Inflammatory macrophage (primary cell): ENCODE data around the gene MYO16.

Experiments used
- DNase-seq, 2 donors: peaks; one replicate each; pipeline ENCODE4 v3.0.0-alpha.2; 2020 to 2022

The MYO16 gene

DNA sequence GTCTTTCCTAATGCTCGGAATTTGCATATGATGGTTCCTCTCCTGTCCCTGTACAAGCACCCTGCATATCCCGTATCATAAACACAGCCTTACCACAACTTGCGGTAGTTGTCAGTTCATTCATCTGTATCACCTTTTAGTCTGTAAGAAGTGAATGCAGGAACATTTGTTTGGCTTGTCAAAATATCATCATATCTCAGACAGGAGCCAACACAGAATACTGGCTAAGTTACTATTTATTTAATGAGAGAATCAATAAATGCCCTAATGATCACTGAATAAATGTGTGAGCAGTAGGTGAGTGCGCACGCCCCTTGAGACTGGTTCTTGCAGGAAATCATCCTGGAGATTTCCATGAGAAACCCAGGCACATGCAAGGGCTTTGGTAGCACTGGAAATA, 182.8 kb downstream of the MYO16 start:
- no peak for DNase-seq

DNA sequence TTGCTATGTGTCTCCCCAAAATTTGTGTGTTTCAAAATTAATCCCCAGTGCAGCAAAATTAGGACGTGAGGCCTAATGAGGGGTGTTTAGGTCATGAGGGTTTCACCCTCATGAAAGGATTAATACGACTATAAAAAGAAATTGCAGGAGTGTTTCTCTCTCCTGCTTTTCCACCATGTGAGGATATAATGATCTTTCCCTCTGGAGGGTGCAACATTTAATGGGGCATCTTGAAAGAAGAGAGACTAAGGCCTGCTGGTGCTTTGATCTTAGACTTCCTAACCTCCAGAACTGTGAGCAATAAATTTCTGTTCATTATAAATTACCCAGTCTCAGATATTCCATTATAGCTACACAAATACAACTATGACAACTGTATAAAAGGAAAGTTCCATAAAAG, 183.2 kb downstream of the MYO16 start:
- no peak for DNase-seq

DNA sequence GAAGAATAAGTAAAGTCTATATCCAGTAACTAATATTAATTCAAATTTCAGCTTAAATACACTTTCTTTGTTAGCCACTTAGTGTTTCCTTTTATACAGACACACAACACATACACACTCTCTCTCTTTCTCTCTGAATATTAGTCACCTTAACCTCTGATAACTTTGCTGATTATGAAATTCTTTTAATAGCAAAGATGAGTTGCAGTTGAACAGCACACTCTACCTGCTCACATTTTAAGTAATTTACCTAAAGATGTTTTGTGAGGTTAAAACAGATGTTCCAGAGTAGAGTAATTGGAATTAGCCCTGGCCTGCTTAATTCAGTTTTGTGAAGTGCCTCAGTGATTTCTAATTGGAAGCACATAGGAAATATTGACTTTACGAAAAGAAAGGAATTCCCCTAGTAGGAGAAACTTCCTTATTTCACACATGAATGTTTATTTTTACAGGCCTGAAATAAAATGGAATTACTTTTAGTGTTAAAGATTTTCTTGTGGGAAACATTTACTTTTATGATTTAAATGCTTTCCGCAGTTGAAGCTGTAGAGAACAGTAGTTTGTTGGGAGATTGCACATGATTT, 184.3 kb downstream of the MYO16 start:
- no peak for DNase-seq

DNA sequence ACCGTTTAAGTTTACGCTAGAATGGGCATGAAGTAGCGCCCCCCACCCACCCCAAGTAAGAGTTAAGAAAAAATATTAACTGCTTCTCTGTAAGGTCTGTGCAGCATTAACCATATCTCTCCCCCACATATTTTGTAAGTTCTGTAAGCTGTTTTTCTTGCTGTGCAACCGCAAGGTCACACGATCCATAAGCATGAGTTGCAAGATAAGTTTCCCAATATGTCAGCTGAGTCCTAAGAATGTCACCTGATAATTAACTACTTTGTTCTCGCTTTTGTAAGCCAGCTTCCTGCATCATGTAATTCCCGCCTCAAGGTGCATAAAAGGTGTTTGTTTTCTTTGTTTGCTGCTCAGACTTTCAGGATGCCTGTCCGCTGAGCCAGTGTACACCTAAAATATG, 187.0 kb downstream of the MYO16 start:
- no peak for DNase-seq

DNA sequence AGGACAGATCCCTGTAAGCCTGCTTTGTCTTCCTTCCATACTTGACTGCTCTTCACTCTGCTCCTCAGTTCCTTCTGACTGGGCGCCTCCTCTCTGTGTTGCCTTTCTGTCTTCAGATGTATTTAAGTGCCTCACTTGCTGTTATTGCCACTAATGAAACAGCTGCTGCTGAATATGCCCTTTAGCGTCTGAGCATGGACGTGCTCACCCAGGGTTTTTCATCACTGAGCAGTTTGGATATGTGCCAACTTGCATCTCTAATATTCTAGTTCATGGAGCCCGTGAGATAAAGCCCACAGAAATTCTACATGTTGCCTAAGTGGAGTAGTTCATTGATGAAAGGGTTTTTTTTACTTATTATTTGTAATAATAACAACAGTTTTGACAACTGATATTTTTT, 198.2 kb downstream of the MYO16 start:
- no peak for DNase-seq

DNA sequence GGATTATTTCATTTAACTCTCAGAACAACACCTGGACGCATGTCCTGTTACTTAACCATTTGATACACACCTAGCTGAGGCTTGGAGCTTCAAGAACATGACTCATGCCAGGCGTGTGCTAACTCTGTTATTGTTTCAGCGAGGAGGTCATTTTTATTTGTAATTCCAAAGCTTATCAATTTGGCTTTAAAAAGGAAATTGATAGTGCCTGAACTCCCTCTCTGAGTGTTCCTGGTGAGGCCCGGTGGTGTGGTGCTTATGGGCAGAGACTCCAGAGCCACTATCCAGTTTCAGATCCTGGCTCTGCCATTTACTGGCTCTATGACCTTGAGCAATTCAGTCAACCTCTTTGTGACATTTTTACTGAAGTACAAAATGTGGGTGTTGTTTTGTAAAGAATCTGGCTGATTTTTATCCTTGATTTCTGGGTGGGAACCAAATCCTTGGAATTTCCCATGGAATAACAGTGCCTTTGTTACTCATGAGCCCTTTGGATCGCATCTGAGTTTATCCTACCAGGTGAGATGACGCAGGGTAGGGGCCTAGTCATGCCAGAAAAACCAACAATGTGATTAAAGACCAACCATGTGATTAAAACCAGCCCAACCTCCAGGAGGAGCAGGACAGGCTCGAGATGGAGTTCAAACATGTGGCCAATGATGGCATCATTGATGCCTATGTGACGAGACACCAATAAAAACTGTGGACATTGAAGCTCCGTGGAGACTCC, 198.8 kb downstream of the MYO16 start:
- DNase-seq: no peak

DNA sequence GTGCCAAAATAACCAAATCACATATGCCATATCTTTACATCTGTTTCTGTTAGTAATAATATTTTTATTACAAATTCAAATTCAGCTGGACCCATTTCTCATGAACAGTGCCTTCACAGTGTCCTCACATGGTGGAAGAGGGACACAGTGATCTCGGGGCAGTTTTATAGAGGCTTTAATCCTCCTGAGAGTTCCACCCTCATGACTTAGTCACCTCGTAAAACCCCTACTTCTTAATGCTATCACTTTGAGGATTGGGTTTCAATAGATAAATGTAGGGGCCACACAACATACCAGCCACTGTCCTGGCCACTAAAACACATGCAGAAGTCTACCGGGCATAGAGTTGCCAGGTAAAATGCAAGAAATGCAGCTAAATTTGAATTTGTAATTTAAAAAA, 201.5 kb downstream of the MYO16 start:
- no peak for DNase-seq

DNA sequence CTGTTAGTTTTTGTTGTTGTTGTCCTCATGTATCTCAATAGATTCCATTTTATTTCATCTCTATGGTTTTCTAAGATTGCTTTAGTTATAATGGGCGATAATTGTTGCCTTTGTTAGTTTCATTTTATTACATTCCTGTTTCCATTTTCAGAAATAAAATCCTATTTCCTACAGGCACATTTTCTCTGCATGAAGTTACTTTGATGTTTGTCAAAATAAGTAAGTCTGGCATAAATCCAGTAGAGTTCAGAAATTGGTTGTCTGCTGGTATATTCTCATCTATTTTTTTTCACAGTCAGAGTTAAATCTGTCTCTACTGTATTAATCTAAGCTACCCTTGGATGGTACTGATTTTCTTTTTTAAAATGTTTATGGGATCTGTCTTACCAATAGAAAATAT, 204.1 kb downstream of the MYO16 start:
- DNase-seq: no peak

DNA sequence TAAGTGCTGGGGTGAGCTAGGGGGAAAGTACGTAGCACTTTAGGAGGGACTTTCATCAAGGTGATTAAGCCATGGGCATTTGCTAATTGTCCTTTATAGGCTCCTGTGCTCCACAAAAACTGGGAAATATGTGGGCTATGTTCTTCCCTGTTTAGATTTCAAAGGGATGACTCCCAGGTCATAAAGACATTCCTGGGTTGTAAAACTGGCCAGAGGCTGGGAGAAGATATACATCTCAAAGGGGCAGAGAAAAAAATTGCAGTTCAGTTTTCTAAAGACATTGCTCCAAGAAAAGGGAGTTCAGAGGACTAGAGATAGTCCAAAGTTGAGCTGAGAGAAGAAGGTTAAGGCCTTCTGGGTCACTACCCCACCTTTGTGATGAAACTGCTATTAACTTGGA, 204.8 kb downstream of the MYO16 start:
- DNase-seq: no peak

DNA sequence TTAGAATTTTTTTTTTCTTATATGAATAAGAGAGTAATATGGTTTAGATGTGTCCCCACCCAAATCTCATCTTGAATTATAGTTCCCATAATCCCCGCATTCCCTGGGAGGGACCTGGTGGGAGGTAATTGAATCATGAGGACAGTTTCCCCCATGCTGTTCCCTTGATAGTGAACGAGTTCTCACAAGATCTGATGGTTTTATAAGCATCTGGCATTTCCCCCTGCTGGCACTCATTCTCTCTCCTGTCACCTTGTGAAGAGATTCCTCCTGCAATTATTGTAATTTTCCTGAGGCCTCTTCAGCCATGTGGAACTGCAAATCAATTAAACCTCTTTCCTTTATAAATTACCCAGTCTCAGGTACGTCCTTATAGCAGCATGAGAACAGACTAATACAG, 205.7 kb downstream of the MYO16 start:
- DNase-seq: no peak

DNA sequence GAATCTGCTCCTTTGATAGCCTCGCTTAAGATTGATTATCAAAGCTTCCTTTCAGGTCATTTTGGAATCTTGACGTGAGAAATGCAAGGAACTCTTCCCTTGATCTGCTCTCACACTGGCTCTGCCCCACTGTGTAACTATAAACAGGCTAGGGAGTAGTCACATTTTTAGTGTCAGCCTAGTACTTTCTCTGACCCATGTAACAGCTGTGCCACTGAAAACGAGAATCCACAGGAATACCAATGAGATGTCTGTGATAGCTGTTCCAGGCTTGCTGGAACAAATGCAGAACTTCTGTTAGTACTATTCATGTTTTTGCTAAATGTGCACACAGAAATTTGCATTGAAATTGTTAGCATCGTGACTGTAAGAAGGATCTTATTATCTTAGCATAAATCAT, 221.3 kb downstream of the MYO16 start:
- no peak for DNase-seq

DNA sequence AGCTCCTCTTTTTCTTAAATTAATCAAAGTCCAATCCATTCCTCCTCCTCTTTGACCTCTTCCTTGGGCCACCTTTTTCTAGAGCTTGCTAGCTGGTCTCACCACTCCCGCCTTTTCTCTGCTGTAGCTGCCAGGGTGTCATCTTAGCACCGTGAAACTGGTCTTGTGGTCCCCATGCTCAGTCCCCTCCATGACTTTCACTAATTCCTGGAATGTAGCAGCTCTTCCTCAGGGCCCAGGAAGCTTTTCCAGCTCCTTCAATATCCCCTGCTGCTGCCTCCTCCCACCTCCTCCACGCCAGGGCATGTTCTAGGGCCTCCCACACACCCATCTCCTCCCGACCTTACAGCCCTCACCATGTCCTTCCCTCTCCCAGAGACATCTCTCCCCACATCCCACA, 222.2 kb downstream of the MYO16 start:
- DNase-seq: no peak

DNA sequence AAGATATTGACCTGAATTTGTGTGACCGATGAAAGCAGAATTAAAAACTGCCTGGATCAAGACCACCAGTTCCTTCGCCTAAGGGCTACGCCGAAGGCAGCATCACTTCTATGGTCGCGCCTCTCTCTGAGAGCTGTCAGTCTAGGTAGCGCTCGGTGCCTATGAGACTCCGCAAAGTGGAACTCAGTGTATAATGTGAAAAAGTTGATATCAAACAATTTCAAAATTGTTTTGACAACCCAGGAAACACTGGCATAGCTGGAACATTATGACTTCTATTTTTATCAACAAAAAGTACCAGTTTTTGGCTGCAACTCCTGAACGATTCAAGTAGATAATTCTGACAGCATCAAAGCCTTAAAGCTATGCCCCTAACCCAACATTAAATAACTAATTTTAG, 223.6 kb downstream of the MYO16 start:
- DNase-seq: no peak

DNA sequence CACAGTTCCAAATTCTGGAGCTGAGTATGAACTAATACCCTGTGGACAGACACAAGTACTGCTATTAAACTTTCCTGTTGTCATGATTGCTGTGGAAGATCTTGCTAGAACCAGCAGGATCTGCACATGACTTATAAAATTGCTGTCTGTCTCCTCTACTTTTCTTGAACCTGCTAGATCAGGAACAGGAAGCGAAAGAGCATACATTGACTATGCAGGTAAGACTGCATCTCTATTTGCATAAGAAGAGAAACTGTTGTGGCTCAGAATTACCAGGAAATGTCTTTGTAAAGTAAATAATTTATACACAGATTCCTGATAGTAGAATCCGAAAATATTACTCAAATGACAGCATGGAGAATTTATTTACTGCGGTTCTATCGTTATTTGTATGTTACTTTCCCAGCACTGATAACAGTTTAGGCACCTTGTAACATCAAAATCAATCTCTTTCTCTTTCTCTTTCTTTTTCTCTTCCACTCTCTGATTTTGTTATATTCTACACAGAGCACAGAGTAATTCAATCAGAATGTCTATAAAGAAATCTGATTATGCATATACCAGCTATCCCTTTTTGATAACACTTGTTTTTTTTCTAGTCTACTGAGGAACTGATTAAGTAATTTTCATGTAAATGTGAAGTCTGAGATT, 226.5 kb downstream of the MYO16 start:
- no peak for DNase-seq

DNA sequence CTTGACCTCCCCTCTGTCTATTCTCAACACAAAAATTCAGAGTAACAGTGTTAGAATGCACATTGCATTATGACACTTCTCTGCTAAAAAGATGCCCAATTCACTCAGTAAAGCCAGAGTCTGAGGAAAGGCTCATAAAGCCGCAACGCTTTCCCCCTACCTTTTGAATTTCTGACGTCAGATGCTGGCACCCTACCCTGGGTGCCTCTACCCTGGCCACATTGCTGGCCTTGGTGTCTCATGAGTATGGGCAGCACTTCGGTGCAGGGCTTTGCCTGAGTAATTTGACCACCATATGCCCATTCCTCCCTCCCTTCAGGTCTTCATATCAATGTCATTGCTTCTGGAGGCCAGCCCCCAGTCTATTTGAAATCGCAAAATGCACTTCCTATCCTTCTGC, 229.3 kb downstream of the MYO16 start:
- DNase-seq: no peak

DNA sequence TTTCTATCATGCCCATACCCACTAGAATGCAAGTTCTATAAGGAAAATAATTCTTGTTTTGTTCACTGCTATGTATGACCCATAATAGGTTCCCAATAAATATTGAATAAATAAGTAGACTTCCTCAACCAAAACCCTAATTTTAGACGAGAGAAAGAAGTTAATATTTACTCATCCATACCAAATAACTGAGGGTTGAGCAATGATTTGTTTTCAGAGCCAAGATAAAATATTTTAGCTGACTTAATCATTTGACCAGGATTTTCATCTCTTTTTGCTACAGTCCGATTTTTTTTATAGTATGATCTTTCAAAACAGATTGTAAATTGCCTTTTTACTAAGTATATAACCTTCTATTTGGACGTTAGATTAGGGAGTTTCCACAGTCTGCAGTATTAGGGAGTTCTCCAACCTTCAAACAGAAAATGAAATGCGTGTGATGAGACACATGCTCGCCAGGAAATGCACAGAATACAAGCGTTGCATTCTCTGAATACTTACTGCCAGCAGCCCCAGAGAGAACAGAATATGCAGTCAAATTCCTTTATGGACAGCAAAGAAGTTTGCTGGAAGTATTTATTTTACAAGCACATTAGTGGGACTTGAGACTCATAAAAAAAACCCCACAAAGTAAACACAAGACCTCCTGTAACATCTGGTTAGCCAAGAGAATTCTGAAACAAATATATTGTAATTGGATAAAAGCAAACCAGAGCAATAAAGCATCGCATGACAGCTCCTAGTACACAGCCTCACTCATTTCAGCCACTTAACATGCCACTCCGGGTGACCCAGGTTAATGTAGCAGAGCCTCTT, 230.0 kb downstream of the MYO16 start:
- no peak for DNase-seq

DNA sequence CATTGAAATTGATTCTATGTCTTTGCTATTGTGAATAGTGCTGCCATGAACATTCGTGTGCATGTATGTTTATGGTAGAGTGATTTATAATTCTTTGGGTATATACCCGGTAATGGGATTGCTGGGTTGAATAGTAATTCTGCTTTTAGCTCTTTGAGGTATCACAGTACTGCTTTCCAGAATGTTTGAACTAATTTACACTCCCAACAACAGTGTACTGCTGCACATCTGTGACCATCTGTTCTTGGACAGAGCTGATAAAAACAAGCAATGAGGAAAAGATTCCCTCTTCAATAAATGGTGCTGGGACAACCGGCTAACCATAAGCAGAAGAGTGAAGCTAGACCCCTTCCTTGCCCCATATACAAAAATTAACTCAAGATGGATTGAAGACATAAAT, 231.0 kb downstream of the MYO16 start:
- DNase-seq: no peak

DNA sequence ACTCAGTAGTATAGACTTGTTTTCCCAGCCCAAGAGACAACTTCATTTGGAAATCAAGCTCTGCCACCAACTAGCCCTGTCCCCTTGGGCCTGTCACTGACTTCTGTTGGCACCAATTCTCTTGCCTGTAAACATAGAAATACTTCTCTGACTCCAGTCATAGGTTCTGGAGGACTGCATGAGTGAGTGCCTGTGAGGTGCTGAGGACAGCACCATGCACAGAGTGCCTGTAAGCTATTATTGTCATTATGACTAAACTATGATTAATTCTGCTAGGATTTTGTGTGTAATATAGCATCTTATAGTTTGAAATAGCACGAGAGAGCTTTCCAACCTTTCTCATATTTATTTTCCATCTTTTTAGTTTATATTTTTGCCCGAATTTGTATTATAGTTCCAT, 247.9 kb downstream of the MYO16 start:
- DNase-seq: no peak

DNA sequence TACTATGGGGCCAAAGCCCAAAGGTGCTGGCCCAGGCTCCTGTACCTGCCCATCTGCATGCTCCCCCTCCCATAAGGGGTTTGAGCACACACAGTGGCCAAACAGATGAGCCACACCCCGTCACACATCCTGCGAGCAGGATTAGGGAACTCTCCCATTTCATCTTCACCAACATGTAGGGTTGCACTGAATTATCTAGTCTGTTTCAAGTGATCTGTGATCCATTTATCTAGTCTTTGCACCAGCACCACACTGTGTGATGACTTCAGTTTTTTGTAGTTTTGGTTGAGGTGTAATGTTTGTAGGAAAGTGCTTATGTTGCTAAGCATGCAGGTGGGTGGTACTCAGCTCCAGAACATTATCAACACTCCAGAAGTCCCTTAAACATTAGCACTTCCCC, 249.3 kb downstream of the MYO16 start:
- no peak for DNase-seq

DNA sequence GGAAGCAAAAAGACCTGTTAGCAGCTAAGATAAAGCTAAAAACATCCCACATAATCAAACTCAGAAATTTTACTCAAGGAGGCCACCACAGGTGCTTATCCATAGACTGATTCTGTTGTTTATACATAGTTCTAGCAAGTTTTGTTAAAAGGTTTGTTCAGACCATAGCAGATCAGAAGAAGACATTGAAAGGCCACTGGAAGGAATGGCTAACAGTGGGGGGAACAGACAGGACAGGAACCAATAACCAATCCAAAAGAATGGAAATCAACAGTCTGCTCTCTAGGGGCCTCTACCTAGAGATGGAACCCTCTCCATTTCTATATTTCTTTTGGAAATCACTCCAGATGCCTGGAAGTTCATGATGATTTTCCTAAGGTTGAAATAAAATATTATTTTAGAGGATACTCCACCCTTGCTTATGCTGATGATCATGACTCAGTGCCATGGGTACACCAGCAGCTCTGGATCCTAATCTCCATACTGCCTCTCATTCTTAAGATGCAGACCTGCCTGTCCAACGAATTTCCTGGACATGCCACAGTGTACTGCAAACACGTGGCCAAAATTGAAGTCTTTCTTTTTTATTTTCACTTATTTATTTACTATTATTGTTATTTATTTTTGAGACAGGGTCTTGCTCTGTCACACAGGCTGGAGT, 260.0 kb downstream of the MYO16 start:
- DNase-seq: no peak

DNA sequence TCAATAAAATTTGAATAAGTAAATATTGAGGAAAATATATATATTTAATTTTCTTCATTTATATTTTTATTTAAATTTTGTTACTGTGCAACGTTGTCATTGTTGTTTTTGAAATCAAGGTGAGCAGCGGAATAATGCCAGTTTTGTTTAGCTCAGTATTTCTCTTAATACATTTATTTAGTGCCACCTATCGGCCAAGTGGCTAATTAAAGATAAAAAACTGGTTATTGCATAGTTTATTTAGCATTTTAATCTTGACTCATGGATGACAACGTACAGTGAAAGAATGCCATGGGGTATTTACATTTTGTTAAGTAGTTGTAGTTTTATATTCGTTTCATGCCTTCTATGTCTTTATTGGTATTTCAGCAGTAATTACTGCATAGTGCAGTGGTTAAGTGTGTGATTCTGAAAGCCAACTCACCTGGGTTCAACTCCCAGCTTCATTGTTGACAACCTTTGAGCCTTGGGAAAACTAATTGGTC, 265.9 kb downstream of the MYO16 start:
- DNase-seq: peak; percentile 7 to 53

DNA sequence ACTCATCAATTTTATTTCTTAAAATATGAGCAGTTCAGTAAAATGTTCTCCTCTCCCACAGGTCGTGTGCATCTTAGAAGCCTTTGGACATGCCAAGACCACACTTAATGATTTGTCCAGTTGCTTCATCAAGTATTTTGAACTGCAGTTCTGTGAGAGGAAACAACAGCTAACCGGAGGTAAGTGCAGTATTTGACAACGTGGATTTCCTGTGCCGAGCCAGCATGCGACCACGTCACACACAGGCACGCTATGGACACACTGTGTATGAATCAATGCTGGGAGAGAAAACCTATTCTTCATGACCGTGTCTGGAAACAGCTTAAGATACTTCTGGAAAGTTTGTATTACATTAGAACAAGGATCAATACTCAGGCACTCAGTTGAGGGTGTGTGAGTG, 268.5 kb downstream of the MYO16 start:
- DNase-seq: peak in 1 of 2 donors; percentile 27
